Measurements from ENCODE around the gene CDK5RAP1. TPM values are rescaled to one million over a fixed set of nuclear protein-coding genes. Genes with fewer than 3 reads are reported as not detected.
A peak's percentile ranks its signal among the peaks of the same experiment; 100 is the strongest.

CDK5RAP1 gene
- total RNA-seq, 1 donor from 2014 or later = 59.6 TPM

- H3K4me3 Mint-ChIP-seq (ENCODE audit: low read depth) = no peak overlapping the region
- peaks cover 42% of the 10 kb centered on the region for H3K36me3 Mint-ChIP-seq (ENCODE audit: insufficient read depth)
- TF ChIP-seq, protein P1, sequence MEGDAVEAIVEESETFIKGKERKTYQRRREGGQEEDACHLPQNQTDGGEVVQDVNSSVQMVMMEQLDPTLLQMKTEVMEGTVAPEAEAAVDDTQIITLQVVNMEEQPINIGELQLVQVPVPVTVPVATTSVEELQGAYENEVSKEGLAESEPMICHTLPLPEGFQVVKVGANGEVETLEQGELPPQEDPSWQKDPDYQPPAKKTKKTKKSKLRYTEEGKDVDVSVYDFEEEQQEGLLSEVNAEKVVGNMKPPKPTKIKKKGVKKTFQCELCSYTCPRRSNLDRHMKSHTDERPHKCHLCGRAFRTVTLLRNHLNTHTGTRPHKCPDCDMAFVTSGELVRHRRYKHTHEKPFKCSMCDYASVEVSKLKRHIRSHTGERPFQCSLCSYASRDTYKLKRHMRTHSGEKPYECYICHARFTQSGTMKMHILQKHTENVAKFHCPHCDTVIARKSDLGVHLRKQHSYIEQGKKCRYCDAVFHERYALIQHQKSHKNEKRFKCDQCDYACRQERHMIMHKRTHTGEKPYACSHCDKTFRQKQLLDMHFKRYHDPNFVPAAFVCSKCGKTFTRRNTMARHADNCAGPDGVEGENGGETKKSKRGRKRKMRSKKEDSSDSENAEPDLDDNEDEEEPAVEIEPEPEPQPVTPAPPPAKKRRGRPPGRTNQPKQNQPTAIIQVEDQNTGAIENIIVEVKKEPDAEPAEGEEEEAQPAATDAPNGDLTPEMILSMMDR (IDR thresholded peaks at IDR 0.05; ENCODE audit: unreplicated experiment) = no peak
- no peak overlapping the region for H3K27ac Mint-ChIP-seq
- no peak for DNase-seq (ENCODE audit: low spot score, unreplicated experiment)
- H3K4me1 Mint-ChIP-seq (ENCODE audit: low read depth) = no peaks in the 10 kb centered on the region
- H3K27me3 Mint-ChIP-seq = no peaks in the 10 kb centered on the region
- no peaks in the 10 kb centered on the region for H3K9me3 Mint-ChIP-seq (ENCODE audit: low read depth)
Measured at GRCh38 chr20:33387177-33387576, 14.1 kb downstream of the CDK5RAP1 start.

DNA sequence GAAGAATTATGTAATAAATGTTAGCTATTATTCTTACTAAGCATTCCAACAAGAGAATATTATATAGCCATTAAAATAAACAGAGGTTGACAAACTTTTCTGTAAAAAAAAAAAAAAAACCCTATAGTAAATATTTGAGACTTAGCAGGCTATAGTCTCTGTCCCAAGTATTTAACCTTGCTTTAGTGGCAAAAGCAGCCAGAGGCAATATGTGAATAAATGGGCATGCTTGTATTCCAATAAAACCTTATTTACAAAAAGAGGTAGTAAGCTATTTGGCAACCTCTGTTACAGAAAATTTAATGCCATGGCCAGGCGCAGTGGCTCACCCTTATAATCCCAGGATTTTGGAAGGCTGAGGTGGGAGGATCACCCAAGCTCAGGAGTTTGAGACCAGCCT is 14.6 kb downstream of the CDK5RAP1 start:
- DNase-seq (ENCODE audit: low spot score, unreplicated experiment) = no peak
- H3K36me3 Mint-ChIP-seq (ENCODE audit: insufficient read depth) = peaks cover 37% of the 10 kb centered on the region
- H3K27ac Mint-ChIP-seq = no peak overlapping the region
- H3K27me3 Mint-ChIP-seq = no peaks in the 10 kb centered on the region
- TF ChIP-seq, protein P1 (IDR thresholded peaks at IDR 0.05; ENCODE audit: unreplicated experiment) = no peak
- H3K4me3 Mint-ChIP-seq (ENCODE audit: low read depth) = no peak overlapping the region
- H3K9me3 Mint-ChIP-seq (ENCODE audit: low read depth) = no peaks in the 10 kb centered on the region
- no peaks in the 10 kb centered on the region for H3K4me1 Mint-ChIP-seq (ENCODE audit: low read depth)

GRCh38 chr20:33377366-33377765 is 24.0 kb downstream of the CDK5RAP1 start:
- no peak for DNase-seq (ENCODE audit: low spot score, unreplicated experiment)
- Mint-ChIP-seq H3K4me1 (ENCODE audit: low read depth) (peaks cover 3% of the 10 kb centered on the region), H3K36me3 (ENCODE audit: insufficient read depth) (peaks cover 34% of the 10 kb centered on the region), H3K9me3 (ENCODE audit: low read depth) (no peaks in the 10 kb centered on the region), H3K27me3 (no peaks in the 10 kb centered on the region), H3K4me3 (ENCODE audit: low read depth) (no peak overlapping the region), H3K27ac (no peak overlapping the region)
- TF ChIP-seq, protein P1 (IDR thresholded peaks at IDR 0.05; ENCODE audit: unreplicated experiment) = no peak

GRCh38 chr20:33373735-33374605 is 27.3 kb downstream of the CDK5RAP1 start:
- DNase-seq (ENCODE audit: low spot score, unreplicated experiment) = no peak
- no peak overlapping the region for H3K4me3 Mint-ChIP-seq (ENCODE audit: low read depth)
- no peaks in the 10 kb centered on the region for H3K9me3 Mint-ChIP-seq (ENCODE audit: low read depth)
- TF ChIP-seq, protein P1 (IDR thresholded peaks at IDR 0.05; ENCODE audit: unreplicated experiment) = no peak
- H3K27me3 Mint-ChIP-seq = no peaks in the 10 kb centered on the region
- H3K27ac Mint-ChIP-seq = peak overlapping the region; percentile 25
- peaks cover 34% of the 10 kb centered on the region for H3K36me3 Mint-ChIP-seq (ENCODE audit: insufficient read depth)
- peaks cover 3% of the 10 kb centered on the region for H3K4me1 Mint-ChIP-seq (ENCODE audit: low read depth)

GRCh38 chr20:33372993-33373441 is 28.3 kb downstream of the CDK5RAP1 start:
- H3K36me3 Mint-ChIP-seq (ENCODE audit: insufficient read depth) = peaks cover 28% of the 10 kb centered on the region
- H3K4me3 Mint-ChIP-seq (ENCODE audit: low read depth) = no peak overlapping the region
- no peak overlapping the region for H3K27ac Mint-ChIP-seq

More at GRCh38 chr20:33372993-33373441, 28.3 kb downstream of the CDK5RAP1 start:
- H3K9me3 Mint-ChIP-seq (ENCODE audit: low read depth) = no peaks in the 10 kb centered on the region
- no peaks in the 10 kb centered on the region for H3K27me3 Mint-ChIP-seq
- TF ChIP-seq, protein P1 (IDR thresholded peaks at IDR 0.05; ENCODE audit: unreplicated experiment) = no peak
- no peak for DNase-seq (ENCODE audit: low spot score, unreplicated experiment)
- peaks cover 3% of the 10 kb centered on the region for H3K4me1 Mint-ChIP-seq (ENCODE audit: low read depth)

Measured in progenitor cell of endocrine pancreas (in vitro differentiated cells).